H9 (cell line): ENCODE measurements around the gene TBC1D23. TPM values are rescaled to one million over a fixed set of nuclear protein-coding genes. Genes with fewer than 3 reads are reported as not detected.

Experiments used
- DNase-seq: peaks from one replicate; pipeline ENCODE4 v3.0.0-alpha.2; 2017
- H2AFZ ChIP-seq: one replicate; pipeline ENCODE4 v1.6.1; 2013; ENCODE audit warnings: mild to moderate bottlenecking, low read length, control low read depth, moderate library complexity
- H2AK5ac ChIP-seq: 2 replicates; pipeline ENCODE4 v1.6.1; 2013; ENCODE audit warnings: low read length, control low read depth, mixed read lengths; ENCODE audit not compliant: insufficient read length
- H2BK120ac ChIP-seq: one replicate; pipeline ENCODE4 v1.6.1; 2013; ENCODE audit warnings: low read depth, mild to moderate bottlenecking, low read length, control low read depth, inconsistent platforms; ENCODE audit not compliant: poor library complexity, severe bottlenecking
- H2BK12ac ChIP-seq: 2 replicates; pipeline ENCODE4 v1.6.1; 2013; ENCODE audit warnings: low read length, control low read depth, mixed read lengths, low read depth; ENCODE audit not compliant: insufficient read length
- H2BK15ac ChIP-seq: 2 replicates; pipeline ENCODE4 v1.6.1; 2013; ENCODE audit warnings: low read depth, low read length, control low read depth
- H2BK20ac ChIP-seq: one replicate; pipeline ENCODE4 v1.6.1; 2013; ENCODE audit warnings: low read depth, mild to moderate bottlenecking, low read length, control low read depth, inconsistent platforms; ENCODE audit not compliant: poor library complexity, severe bottlenecking
- H2BK5ac ChIP-seq: 2 replicates; pipeline ENCODE4 v1.6.1; 2013; ENCODE audit warnings: low read length, control low read depth, mixed read lengths; ENCODE audit not compliant: insufficient read length
- H3K14ac ChIP-seq: 2 replicates; pipeline ENCODE4 v1.6.1; 2013; ENCODE audit warnings: low read length, control low read depth; ENCODE audit not compliant: insufficient read depth
- H3K18ac ChIP-seq: 2 replicates; pipeline ENCODE4 v1.6.1; 2013; ENCODE audit warnings: low read depth, mild to moderate bottlenecking, mixed read lengths, low read length, control low read depth; ENCODE audit not compliant: insufficient read length
- H3K23ac ChIP-seq: 2 replicates; pipeline ENCODE4 v1.6.1; 2013; ENCODE audit warnings: low read length, control low read depth, mixed read lengths, low read depth; ENCODE audit not compliant: insufficient read length
- H3K23me2 ChIP-seq: 2 replicates; pipeline ENCODE4 v1.6.1; 2013; ENCODE audit warnings: low read depth, mild to moderate bottlenecking, mixed read lengths, low read length, control low read depth; ENCODE audit not compliant: insufficient read length, poor library complexity, severe bottlenecking
- H3K27ac ChIP-seq: 2 replicates; pipeline ENCODE4 v1.5.1; 2013; ENCODE audit warnings: low read length, control low read depth, mixed read lengths, low read depth; ENCODE audit not compliant: insufficient read length
- H3K27me3 ChIP-seq: 2 replicates; pipeline ENCODE4 v1.6.1; 2013; ENCODE audit warnings: low read length, control low read depth, inconsistent platforms; ENCODE audit not compliant: insufficient read depth
- H3K4ac ChIP-seq: 2 replicates; pipeline ENCODE4 v1.6.1; 2013; ENCODE audit warnings: low read depth, mild to moderate bottlenecking, control low read depth, inconsistent platforms, low read length, moderate library complexity
- H3K4me1 ChIP-seq: 2 replicates; pipeline ENCODE4 v1.6.1; 2013; ENCODE audit warnings: low read length, control low read depth, inconsistent platforms; ENCODE audit not compliant: insufficient read depth
- H3K4me2 ChIP-seq: 2 replicates; pipeline ENCODE4 v1.6.1; 2013; ENCODE audit warnings: low read length, control low read depth, mixed read lengths; ENCODE audit not compliant: insufficient read length, insufficient read depth
- H3K56ac ChIP-seq: 2 replicates; pipeline ENCODE4 v1.6.1; 2013; ENCODE audit warnings: low read depth, mild to moderate bottlenecking, mixed read lengths, low read length, control low read depth; ENCODE audit not compliant: insufficient read length
- H3K79me1 ChIP-seq: 2 replicates; pipeline ENCODE4 v1.6.1; 2013; ENCODE audit warnings: low read depth, mild to moderate bottlenecking, moderate library complexity, low read length, control low read depth, inconsistent platforms; ENCODE audit not compliant: insufficient read depth, poor library complexity, severe bottlenecking
- H3K79me2 ChIP-seq: 2 replicates; pipeline ENCODE4 v1.6.1; 2013; ENCODE audit warnings: low read length, control low read depth, inconsistent platforms; ENCODE audit not compliant: insufficient read depth
- H3K9ac ChIP-seq: 2 replicates; pipeline ENCODE4 v1.6.1; 2013; ENCODE audit warnings: low read length, control low read depth, mixed read lengths; ENCODE audit not compliant: insufficient read length; ENCODE audit errors: extremely low read depth
- H3K9me3 ChIP-seq: one replicate; pipeline ENCODE4 v1.6.1; 2013; ENCODE audit warnings: low read depth, low read length, inconsistent platforms; ENCODE audit not compliant: control insufficient read depth
- H3T11ph ChIP-seq: one replicate; pipeline ENCODE4 v1.6.1; 2013; ENCODE audit warnings: mild to moderate bottlenecking, low read length, control low read depth, inconsistent platforms
- H4K20me1 ChIP-seq: one replicate; pipeline ENCODE4 v1.6.1; 2013; ENCODE audit not compliant: control insufficient read depth, insufficient read length, insufficient read depth
- H4K5ac ChIP-seq: 2 replicates; pipeline ENCODE4 v1.6.1; 2013; ENCODE audit warnings: low read depth, mild to moderate bottlenecking, mixed read lengths, low read length, control low read depth; ENCODE audit not compliant: insufficient read length
- H4K8ac ChIP-seq: replicated peaks from 2 replicates; pipeline ENCODE4 v1.6.1; 2013; ENCODE audit warnings: low read length, control low read depth, mixed read lengths, low read depth; ENCODE audit not compliant: insufficient read length
- H4K91ac ChIP-seq: 2 replicates; pipeline ENCODE4 v1.6.1; 2013; ENCODE audit warnings: low read depth, mild to moderate bottlenecking, moderate library complexity, mixed read lengths, low read length, control low read depth; ENCODE audit not compliant: insufficient read length
- H3K27ac Mint-ChIP-seq, 3 experiments: 2 replicates in 2 of 3; 3 replicates in 1 of 3; pipeline ENCODE4 v1.8.0; 2020 to 2021; ENCODE audit warnings: mixed read lengths in 3 of 3, mild to moderate bottlenecking in 1 of 3, moderate library complexity in 1 of 3
- H3K27me3 Mint-ChIP-seq: 2 replicates; pipeline ENCODE4 v1.8.0; 2021; ENCODE audit warnings: low read depth, mild to moderate bottlenecking, moderate library complexity, mixed read lengths
- H3K36me3 Mint-ChIP-seq, 3 experiments: 2 replicates in 2 of 3; 3 replicates in 1 of 3; pipeline ENCODE4 v1.8.0; 2020 to 2021; ENCODE audit warnings: low read depth in 3 of 3, mixed read lengths in 3 of 3; ENCODE audit not compliant: insufficient read depth in 1 of 3
- H3K4me1 Mint-ChIP-seq, 2 experiments: 2 replicates each; pipeline ENCODE4 v1.8.0; 2020; ENCODE audit warnings: mixed read lengths in 2 of 2
- H3K4me3 Mint-ChIP-seq, 2 experiments: 2 replicates in 1 of 2; 3 replicates in 1 of 2; pipeline ENCODE4 v1.8.0; 2020 to 2021; ENCODE audit warnings: mild to moderate bottlenecking in 2 of 2, mixed read lengths in 2 of 2, moderate library complexity in 1 of 2
- H3K9me3 Mint-ChIP-seq, 2 experiments: 2 replicates in 1 of 2; 3 replicates in 1 of 2; pipeline ENCODE4 v1.8.0; 2020; ENCODE audit warnings: mild to moderate bottlenecking in 2 of 2, mixed read lengths in 2 of 2, moderate library complexity in 1 of 2
- CTCF ChIP-seq: fragments of 200-600 bp; sonication (generic); conservative IDR thresholded peaks from 3 replicates; pipeline ENCODE4 v1.8.0; 2021; ENCODE audit warnings: antibody characterized with exemption, mild to moderate bottlenecking
- WGBS: extraction: QIAGEN DNeasy Blood & Tissue Kit; methylation state at CpG from one replicate; pipeline ENCODE4 v1.1.7; 2013; ENCODE audit warnings: missing lambda C conversion rate, low lambda C conversion rate, mixed read lengths; ENCODE audit not compliant: insufficient read length; ENCODE audit errors: extremely low coverage; 5-methylcytosine and 5-hydroxymethylcytosine counted together
- total RNA-seq: library from RNA; stranded (reverse); gene quantifications from 2 replicates; pipeline ENCODE4 v1.2.1, GENCODE V29; 2021

The TBC1D23 gene
- total RNA-seq, 1 experiment from 2014 or later, result 37.1 TPM

DNA sequence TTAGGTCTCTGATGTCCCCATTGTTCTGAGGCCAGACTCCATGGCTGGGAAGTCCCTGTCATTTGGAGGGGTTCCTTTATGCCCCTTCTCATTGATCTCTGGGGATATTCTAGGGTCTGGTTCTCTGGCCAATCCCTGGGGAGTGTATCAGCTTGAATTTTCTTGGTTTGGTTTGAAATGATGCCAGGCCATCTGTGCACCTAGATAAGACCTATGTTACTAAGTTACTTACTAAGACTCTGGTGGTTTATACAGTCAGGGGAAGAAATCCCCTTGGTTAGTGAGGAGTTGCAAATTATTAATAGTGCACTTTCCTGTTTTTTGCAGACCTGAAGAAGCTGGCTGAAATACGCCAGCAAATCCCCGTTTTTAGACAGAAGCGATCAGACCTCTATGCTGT is 94.1 kb downstream of the TBC1D23 start:
- Mint-ChIP-seq H3K36me3 (peaks cover 9 to 36% (median 17%) of the 10 kb centered on the region in 3 experiments; a peak in 6 of 7 replicates), H3K4me1 (no peaks in the 10 kb centered on the region), H3K27ac (no peak overlapping the region), H3K4me3 (no peak overlapping the region), H3K9me3 (no peaks in the 10 kb centered on the region), H3K27me3 (no peaks in the 10 kb centered on the region)
- WGBS, result no CpG with 5 or more reads among the region's 3 CpGs
- no peaks in the 10 kb centered on the region for H3K4me1 ChIP-seq
- no peaks in the 10 kb centered on the region for H4K20me1 ChIP-seq
- no peaks in the 10 kb centered on the region for H3K79me2 ChIP-seq
- H3K56ac ChIP-seq, result no peak overlapping the region
- H3K14ac ChIP-seq, result no peak overlapping the region
- no peak overlapping the region for H4K91ac ChIP-seq
- no peak overlapping the region for H2BK15ac ChIP-seq
- no peak overlapping the region for H2BK20ac ChIP-seq
- no peak overlapping the region for H3T11ph ChIP-seq
- H2BK12ac ChIP-seq, result no peak overlapping the region
- H4K8ac ChIP-seq, result no peak overlapping the region
- H3K4me2 ChIP-seq, result no peak overlapping the region
- no peak overlapping the region for H3K18ac ChIP-seq
- no peak for TF ChIP-seq CTCF
- no peak overlapping the region for H2AFZ ChIP-seq
- no peak overlapping the region for H2AK5ac ChIP-seq
- no peak overlapping the region for H3K4ac ChIP-seq
- H3K9ac ChIP-seq, result no peak overlapping the region
- H3K27me3 ChIP-seq, result no peaks in the 10 kb centered on the region
- no peak for DNase-seq
- H3K23ac ChIP-seq, result no peak overlapping the region
- H3K9me3 ChIP-seq, result no peaks in the 10 kb centered on the region
- no peak overlapping the region for H2BK120ac ChIP-seq
- H2BK5ac ChIP-seq, result no peak overlapping the region
- no peaks in the 10 kb centered on the region for H3K79me1 ChIP-seq
- H3K27ac ChIP-seq, result no peak overlapping the region
- H3K23me2 ChIP-seq, result no peaks in the 10 kb centered on the region
- no peak overlapping the region for H4K5ac ChIP-seq
